Lower leg skin (tissue), 3 donors: ENCODE results near the gene RXRA.

ENCODE experiments used
- POLR2A ChIP-seq, 2 donors: fragments of 450-650 bp; IDR thresholded peaks; one replicate each; pipeline ENCODE4 v1.6.1; 2016 to 2017; ENCODE audit warnings: antibody characterized with exemption in 2 of 2, mild to moderate bottlenecking in 1 of 2, moderate library complexity in 1 of 2
- TF ChIP-seq, protein P1 (sequence below), 3 donors: fragments of 450-650 bp; IDR thresholded peaks; one replicate each; pipeline ENCODE4 v1.5.1; 2016; ENCODE audit warnings: antibody characterized with exemption in 3 of 3, mild to moderate bottlenecking in 3 of 3, moderate library complexity in 2 of 3

DNA sequence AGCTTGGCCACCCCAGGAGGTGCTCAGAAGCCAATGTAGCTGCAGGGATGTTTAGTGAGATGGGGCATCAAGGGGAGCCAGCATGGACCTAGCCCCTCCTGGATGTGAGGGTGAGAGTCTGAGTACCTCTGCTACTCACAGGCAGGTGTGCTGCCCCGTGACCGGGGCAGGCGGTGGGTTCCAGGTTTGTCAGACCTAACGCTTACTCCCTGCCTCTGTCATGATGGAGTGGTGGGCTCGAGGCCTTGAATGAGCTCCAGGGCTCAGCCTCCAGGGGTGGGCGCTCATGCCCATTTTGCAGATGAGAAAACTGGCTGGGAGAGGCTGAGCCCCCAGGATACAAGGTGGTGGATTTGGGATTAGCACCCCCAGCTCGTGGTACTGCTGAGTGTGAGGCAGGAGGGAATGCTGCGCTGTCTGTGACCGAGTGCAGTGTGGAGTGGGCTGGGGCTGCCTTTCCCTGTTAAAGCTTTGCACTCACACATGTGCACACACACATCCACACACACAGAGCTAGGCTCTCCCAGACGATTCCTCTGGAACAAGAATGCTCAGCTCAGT, 1.5 kb downstream of the RXRA start:
- TF ChIP-seq, protein P1, sequence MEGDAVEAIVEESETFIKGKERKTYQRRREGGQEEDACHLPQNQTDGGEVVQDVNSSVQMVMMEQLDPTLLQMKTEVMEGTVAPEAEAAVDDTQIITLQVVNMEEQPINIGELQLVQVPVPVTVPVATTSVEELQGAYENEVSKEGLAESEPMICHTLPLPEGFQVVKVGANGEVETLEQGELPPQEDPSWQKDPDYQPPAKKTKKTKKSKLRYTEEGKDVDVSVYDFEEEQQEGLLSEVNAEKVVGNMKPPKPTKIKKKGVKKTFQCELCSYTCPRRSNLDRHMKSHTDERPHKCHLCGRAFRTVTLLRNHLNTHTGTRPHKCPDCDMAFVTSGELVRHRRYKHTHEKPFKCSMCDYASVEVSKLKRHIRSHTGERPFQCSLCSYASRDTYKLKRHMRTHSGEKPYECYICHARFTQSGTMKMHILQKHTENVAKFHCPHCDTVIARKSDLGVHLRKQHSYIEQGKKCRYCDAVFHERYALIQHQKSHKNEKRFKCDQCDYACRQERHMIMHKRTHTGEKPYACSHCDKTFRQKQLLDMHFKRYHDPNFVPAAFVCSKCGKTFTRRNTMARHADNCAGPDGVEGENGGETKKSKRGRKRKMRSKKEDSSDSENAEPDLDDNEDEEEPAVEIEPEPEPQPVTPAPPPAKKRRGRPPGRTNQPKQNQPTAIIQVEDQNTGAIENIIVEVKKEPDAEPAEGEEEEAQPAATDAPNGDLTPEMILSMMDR (IDR thresholded peaks at IDR 0.05): no peak
- TF ChIP-seq POLR2A (IDR thresholded peaks at IDR 0.05): no peak
